ENCODE measurements around the gene CD4.
"Not testable (repeated sequence)": the region's sequence is repeated elsewhere in the genome, so short reads cannot be mapped to it uniquely, and the experiment has no call there.

CD4 gene

DNA sequence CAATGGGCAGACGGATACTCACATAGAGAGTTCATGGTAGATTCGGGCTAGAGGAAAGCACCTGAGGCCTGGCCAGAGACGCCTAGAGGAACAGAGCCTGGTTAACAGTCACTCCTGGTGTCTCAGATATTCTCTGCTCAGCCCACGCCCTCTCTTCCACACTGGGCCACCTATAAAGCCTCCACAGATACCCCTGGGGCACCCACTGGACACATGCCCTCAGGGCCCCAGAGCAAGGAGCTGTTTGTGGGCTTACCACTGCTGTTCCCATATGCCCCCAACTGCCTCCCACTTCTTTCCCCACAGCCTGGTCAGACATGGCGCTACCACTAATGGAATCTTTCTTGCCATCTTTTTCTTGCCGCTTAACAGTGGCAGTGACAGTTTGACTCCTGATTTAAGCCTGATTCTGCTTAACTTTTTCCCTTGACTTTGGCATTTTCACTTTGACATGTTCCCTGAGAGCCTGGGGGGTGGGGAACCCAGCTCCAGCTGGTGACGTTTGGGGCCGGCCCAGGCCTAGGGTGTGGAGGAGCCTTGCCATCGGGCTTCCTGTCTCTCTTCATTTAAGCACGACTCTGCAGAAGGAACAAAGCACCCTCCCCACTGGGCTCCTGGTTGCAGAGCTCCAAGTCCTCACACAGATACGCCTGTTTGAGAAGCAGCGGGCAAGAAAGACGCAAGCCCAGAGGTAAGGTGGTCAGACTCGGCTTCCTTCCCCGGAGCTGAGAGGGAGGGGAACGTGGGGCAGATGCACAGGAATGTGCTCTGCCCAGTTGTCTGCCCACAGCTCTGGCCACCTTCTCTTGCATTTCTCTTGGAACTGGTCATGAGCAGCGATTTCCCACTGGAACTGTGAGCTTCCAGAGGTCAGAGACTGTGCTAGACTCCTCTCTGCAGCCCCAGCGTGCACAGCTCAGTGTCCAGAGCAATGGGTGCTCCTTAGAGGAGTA lies at the start of gene CD4:
CD4 (plus strand) TSS at position 557 of the 953 bp plus-strand sequence. CDS start 10,611 bp downstream, outside the sequence.
- DNase-seq, result no peak

DNA sequence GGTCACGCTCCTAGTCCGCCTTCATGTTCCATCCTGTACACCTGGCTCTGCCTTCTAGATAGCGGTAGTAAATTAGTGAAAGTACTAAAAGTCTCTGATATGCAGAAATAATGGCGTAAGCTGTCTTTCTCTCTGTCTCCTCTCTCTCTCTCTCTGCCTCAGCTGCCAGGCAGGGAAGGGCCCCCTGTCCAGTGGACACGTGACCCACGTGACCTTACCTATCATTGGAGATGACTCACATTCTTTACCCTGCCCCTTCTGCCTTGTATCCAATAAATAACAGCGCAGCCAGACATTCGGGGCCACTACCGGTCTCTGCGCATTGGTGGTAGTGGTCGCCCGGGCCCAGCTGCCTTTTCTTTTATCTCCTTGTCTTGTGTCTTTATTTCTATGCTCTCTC lies 47.2 kb upstream of the CD4 start:
- DNase-seq, result not testable (repeated sequence)

DNA sequence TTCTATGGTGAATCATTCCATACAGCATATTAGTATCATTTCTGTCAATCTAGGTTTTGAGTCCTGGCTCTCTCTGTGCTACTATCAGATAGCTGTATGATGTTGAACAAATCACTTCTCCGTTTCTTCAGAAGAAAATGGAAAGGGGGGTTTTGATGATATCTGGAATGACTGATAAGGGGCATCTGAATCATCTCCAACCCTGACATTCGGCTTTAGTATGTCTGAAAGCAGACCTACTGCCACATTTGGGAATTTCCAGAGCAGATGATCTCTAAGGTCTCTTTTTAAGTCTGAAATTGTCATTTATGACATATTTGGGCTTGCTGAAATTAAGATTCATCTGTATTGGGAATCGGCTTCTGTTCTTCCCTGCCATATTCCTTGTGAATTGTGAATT lies 46.5 kb upstream of the CD4 start:
- DNase-seq, result no peak

DNA sequence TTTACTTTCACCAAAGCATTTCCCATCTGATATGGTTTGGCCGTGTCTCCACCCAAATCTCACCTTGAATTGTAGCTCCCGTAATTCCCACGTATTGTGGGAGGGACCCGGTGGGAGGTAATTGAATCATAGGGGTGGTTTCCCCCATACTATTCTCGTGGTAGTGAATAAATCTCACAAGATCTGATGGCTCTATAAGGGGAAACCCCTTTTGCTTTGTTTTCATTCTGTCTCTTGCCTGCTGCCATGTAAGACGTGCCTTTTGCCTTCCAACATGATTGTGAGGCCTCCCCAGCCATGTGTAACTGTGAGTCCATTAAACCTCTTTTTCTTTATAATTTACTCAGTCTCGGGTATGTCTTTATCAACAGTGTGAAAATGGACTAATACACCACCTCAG lies 46.0 kb upstream of the CD4 start:
- DNase-seq, result not testable (repeated sequence)

DNA sequence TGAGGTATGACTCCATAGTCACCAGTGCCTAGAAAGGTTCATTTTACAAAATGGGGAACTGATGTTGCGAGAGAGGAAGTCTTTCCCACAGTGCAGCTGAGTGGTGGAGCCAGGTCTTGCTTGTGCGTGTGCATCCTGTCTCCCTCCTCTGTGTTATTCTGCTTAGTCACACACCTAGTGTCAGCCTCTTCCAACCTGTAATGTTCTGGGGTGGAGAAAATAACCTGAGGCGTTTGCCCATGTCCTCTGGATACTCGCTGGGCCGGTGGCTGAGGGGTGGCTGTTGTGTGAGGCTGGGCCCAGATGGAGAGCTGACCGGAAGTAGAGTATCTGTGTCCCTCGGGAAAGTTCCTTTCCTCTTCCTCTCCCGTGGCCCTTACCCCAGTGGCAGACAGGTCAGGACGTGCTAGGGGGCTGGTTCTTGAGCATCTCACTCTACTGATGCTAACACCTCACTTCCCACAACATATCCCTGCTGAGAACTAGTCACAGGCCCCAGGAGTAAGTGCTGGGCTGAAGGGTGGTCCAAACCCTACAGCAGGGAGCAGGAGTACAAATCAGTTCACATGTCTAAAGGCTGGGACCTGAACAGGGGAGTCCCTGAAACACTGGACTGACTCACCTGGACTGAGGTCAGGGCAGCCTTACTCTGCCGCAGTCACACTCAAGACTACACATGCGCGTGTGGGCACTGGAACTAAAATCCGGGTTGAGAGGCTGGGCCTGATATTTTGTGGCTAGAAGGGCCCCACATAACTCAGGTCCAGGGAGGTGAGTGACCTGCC lies 43.4 kb upstream of the CD4 start:
- no peak for DNase-seq

DNA sequence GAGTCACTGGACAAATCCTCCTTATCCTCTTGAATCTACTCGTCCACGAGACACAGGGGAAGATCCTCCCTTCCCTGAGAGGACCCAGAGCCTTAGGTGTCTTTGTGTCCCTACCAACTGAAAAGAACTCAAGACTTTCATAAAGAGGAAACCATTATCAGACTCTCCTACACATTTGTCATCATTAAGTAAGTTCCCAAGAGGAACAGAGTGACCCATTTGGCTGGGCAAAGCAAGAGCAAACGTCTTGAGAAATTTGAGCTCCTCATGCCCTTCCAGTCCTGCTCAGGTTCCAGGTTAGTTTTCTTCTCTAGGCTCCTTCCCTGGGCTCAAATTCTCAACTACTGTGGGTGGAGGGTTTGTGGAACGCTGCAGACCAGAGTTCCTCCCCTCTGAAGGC lies 42.1 kb upstream of the CD4 start:
- no peak for DNase-seq

DNA sequence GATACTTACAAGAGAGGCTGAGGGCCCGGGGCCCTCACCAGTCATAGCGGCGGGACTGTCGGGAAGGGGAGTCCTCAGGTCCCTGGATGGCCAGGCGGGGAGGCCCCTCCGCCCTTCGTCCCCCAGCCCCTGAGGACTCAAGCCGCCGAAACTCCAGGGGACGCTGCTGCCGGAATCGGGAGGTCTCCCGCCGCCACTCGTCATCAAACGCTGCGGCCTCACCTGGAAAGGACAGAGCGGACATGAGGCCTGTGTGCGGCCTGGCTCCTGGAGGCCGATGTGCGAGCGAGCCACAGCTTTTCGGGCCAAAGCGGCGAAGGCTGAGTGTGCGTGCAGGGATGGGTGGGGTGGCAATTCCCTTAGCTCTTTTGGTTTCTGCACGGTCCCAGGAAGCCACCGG lies 40.6 kb upstream of the CD4 start:
- DNase-seq, result no peak

DNA sequence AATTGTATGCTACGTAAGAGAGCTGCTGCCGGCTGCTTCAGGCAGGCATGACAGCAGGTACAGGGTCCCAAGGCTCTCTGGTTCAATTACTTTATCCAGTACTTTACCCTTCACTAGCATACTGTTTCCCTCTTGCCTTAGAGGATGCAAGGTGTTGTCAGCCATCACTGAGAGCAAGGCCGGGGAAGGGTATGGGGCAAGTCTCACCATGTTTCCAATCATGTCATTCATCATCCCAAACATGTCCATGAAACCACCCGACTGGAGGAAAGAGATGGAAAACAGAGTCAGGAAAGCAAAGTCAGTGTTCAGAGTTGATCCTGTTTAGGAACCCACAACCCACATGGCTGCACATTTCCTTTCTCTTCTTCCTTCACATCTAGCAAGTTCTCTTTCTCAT lies 38.8 kb upstream of the CD4 start:
- no peak for DNase-seq

DNA sequence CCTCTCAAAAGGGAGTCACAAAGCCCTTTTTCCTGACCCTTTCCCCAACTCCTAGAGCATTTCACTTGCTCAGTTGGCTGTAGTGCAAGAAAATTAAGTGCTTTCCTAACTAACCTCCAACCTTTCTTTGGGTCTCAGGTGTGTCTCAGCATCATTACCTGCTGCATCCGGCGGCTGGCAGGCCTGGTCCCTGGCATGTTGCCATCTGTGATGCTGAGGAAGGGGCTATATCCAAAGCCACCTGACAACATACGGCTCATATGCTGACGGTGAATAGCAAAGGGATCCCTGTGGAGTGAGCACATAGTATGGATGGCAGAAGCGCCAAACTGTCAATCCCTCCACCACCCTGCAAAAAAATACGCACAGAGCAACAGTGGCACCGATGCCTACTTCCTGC lies 37.6 kb upstream of the CD4 start:
- DNase-seq, result no peak

DNA sequence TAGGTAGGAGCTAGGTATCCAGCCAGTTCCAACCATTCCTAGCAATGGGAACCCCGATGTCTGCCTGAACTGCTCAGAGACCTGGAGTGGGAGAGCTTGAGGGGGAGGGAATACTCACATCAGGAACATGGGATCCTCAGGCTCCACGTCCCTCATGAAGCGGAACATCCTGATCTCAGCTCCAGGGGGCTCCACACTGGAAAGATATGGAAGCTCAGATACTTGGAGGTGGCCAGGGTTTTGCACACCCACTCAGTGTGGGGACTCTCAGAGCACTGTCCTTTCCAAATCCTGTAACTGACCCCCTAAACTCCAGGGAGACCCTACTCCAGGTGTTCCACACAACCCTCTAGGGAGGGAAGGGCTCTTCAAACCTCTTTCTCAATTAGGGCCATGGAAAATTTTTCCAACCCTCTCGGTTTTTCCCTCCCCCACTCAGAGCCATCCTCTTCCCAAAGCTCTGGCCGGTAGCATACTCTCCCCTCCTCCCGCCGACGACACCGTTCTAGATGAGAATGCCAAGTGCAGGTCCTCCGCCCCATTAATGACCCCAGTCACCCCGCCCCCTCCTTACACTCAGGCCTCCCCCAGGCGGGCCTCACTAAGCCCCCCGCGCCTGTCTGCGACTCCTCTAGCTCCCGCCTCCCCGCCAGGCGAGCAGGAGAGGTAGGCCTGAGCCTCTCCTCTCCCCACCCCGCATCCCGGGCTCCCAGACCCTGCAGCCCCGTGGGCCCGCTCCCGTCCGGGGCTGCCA lies 37.0 kb upstream of the CD4 start:
- DNase-seq, result peak in 1 of 2 experiments; percentile 72

DNA sequence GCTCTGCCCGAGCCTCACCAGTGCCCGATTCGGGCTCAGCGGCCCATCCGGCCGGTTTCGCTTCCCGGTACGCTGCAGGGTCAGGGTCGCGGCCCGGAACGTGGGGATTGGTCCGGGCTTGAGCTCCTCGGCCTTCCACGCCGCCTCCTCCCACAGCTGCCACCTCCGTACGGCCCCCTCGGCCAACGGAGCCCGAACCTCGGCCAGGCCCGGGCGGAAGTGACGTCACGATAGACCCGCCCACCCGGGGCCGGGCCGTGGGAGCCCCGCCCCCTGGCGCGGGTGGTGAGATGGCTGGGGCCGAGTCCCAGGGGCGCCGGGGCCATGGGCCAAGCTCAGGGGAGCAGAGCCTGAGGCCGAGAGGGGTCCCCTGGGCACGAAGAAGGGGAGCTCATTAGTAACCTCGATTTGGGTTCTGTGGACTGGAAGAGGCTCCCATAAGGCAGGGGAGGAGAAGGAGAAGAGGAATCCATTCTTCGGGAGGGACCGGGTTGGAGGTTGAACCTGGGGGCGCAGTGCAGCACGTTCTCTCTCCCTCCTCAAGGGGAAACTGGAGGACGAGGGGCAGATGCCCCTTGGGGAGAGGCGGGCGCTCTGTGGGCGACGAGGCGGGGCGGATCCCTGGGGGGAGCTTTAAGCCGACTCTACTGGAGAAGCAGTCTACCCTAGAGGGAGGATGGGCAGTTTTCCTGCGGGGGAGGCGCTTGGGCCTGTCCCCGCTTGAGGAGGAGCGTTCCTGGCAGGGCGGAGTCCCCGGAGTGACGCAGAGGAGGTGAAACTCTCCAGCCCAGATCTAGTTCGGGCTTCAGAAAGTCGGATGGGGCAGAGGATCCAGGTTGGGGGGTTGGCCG lies 36.2 kb upstream of the CD4 start, which contains the start of gene MLF2:
MLF2 (minus strand) TSS at position 221 of the 851 bp plus-strand sequence. CDS start 807 bp downstream, outside the sequence.
- peak; percentile 92 to 97 for DNase-seq

DNA sequence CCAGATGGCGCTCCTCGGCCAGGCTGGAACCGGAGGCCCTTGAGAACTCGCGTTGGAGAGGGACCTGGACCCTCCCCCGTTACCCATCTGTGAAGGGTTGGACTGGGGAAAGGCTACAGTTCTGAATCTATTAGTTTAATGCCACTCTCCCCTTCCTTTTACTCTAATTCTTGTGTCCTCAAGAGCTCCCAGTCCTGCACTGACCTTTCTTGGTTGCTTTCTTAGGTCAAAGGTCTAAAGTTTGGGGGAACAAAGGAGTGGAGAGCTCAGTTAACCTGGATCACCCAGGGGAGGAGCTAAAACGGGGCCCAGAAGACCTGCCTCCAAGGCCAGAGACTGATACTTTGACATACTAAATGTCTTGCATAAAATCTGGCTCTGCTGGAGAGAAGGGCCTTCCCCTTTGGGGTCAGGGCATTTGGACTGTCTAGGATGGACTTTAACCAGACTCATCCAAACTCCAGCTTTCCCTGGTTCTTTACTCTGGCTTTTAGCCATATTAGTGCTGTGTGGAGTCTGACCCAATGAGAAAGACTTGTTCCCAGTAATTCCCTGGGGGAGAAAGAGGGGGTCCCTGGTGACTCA lies 35.5 kb upstream of the CD4 start:
- no peak for DNase-seq

DNA sequence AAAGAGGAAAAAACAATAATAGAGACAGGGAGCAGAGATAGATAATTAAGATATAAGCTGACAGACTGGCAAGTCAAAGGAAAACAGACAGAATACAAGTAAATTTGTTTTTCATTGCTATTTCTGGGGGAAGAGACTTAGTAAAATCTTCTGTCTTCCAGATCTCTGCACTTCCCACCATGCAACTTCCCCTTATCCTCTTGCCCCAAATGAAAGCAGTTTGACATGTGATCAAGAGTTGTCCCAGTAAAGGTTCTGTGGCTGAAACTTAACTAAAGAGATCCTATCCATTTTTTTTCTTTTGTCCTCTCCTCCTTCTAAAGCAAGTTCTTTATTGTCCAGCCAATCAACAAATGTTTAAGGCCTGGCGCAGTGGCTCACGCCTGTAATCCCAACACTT lies 34.9 kb upstream of the CD4 start:
- no peak for DNase-seq

DNA sequence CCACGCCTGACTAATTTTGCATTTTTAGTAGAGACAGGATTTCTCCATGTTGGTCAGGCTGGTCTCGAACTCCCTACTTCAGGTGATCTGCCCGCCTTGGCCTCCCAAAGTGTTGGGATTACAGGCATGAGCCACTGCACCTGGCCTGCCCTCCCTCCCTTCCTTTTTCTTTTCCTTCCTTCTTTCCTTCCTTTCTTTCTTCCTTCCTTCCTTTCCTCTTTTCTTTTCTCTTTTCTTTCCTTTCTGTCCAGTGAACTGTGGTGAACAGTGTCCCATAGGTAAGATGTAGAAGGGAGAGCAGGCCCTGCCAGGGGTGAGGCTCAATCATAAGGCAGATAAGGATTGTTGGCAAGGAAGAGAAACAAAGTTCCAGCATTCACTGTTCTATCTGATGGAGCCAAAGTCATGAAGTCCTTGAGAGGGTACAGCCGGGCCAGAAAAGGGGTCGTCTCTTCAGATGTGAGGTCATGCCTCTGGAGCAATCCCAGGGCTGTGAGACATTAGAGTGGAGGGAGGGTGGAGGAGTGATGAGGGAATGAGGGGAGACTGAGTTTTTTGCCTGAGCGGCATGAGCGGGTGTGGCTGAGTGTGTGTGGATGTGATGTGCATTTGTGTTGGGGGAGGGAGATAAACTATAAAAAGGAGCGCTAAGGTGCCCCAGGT lies 32.2 kb upstream of the CD4 start:
- no peak for DNase-seq

DNA sequence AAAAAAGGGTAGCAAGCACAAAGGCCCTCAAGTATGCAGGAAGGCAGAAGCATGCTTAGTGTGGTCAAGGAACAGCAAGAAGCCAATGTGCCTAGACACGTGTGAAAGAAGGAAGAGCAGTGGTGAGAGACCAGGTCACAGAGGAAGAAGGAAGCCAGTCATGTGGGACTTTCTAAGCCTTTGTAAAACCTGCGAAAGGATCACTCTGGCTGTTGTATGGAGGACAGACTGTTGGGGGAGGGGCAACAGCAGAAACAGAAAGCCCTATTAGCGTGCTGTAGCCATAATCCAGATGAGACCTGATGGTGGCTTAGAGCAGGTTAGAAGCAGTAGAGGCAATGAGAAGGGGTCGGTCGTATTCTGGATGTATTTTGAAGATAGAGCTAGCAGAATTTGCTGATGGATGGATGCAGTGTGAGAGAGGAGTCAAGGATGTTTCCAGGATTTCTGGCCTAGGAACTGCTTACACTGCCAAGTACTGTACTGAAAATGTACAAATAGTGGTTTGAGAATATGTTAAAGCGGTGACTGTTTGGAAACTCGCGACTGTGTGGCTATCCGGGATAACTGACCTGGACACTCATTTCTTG lies 30.7 kb upstream of the CD4 start:
- DNase-seq, result no peak

DNA sequence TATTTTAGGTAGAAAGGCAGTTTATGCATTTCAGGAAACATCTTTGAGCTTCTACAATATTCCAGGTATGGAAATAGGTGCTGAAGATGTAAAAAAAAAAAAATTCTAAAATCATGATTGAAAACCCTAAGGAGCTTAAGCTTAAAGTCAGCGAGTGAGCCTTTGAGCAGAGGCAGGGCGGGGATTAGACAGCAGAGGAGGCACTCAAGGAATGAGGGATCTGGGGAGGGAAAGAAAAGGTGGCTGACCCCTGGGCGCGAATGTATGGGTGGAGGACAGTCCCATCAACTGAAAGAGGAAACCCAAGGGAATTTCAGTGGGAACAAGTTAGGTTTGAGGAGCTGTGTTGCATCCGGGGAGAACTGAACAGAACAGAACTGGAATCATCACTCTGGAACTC lies 29.6 kb upstream of the CD4 start:
- no peak for DNase-seq

DNA sequence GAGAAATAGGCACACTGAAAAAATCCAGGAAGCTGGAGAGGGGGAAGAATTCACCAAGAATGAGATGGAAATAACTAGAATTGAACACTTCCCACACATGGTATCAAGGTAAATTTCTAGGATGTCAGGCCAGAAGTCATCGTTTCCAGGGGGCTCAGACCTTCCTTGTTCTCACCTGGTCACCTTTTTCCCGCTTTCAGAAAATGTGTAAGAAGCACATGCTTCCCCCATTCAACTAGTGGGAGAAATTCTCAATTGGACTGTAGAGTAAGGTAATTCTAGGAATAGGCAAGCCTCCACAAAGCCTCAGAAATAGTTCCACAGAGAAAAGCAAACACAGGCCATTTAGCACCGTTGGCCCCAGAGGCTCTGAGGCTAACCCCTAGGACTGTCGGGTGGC lies 25.9 kb upstream of the CD4 start:
- DNase-seq, result no peak

DNA sequence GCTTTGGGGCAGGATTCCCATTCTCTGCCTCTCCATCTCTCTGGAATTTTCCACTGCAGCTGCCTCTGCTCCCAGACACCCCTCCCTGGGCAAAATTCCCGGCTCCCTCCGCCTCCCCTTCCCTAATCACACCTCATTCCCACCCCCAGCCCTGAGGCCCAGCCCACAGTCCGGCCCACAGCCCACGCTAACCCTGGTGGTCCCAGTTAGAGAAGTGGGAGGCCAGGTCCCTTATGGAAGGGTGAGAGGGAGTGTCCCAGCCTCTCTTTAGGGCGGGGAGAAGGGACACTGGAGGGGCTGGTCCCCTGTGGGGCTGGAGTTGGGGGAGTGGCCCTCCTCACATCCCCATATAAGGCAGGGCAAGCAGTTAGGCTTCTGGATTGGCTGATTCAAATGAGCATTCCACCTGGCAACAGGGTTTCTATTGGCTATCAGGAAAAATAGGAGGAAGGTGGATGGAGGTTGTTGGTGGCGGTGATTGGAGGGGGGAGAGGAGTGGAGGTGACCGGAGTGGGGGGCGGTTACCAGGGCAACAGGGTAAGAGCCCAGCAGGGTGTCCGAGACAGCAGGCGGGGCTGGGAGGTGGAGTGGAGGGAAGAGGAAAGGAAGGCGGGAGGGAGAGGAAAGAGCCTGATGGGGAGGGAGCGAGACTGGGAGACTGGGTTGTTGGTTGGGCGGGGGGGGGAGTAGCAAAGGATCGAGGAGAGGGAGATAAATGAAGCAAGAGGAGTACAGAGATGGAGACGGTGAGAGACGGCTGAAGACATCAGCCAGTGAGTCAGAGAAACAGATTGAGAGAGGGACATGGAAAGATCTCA lies 25.1 kb upstream of the CD4 start:
- peak; percentile 98 to 99 for DNase-seq

DNA sequence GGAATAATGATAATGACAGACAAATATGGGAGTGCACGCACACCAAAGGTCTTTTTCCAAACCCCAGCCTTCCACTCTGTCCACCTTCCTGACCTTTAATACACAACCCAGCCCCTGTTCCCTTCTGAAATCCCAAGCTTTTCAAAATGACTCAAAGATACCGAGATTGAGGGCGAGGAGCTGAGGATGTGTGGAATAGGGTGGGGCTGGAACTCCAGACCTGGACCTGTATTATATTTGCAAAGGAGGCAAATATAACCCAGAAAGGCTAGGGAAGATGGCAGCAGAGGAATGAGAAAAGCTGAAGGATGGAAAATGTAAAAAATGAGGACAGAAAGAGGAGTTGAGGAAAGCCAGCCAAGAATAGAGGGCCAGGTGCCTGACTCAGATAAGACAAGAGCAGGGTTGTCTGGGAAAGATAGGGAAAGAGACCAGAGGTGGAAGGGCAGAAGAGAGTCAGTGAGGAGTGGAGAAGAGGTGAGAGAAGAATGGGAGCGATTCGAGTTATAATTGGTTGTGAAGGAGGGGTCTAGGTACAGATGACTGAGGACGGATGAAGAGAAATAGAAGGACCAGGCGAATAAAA lies 24.2 kb upstream of the CD4 start:
- no peak for DNase-seq

Data from NCI-H526 (cell line).